Neural crest cell (in vitro differentiated cells): ENCODE data around the gene IRF2BPL. TPM values are rescaled to one million over a fixed set of nuclear protein-coding genes. Genes with fewer than 3 reads are reported as not detected.

ENCODE experiments used
- DNase-seq: peaks from one replicate; pipeline ENCODE4 v3.0.0; 2021; ENCODE audit warnings: low read depth, mixed read lengths, low spot score
- H3K27ac Mint-ChIP-seq: one replicate; pipeline ENCODE4 v1.8.0; 2021; ENCODE audit warnings: mild to moderate bottlenecking, mixed read lengths; ENCODE audit not compliant: unreplicated experiment
- H3K27me3 Mint-ChIP-seq: 2 replicates; pipeline ENCODE4 v1.8.0; 2021; ENCODE audit warnings: low read depth, mild to moderate bottlenecking, mixed read lengths
- H3K36me3 Mint-ChIP-seq: 2 replicates; pipeline ENCODE4 v1.8.0; 2021; ENCODE audit warnings: low read depth, mild to moderate bottlenecking, mixed read lengths
- H3K4me1 Mint-ChIP-seq: 2 replicates; pipeline ENCODE4 v1.8.0; 2021; ENCODE audit warnings: mixed read lengths
- H3K4me3 Mint-ChIP-seq: one replicate; pipeline ENCODE4 v1.8.0; 2021; ENCODE audit warnings: mild to moderate bottlenecking, mixed read lengths
- H3K9me3 Mint-ChIP-seq: 2 replicates; pipeline ENCODE4 v1.8.0; 2021; ENCODE audit warnings: mixed read lengths
- total RNA-seq: library from RNA; stranded (reverse); gene quantifications from 2 replicates; pipeline ENCODE4 v1.2.1, GENCODE V29; 2021
- TF ChIP-seq, protein P1 (sequence below): fragments of 200-600 bp; sonication (generic); conservative IDR thresholded peaks from 2 replicates; pipeline ENCODE4 v1.5.0; 2021; ENCODE audit warnings: antibody characterized with exemption, mild to moderate bottlenecking

The IRF2BPL gene
- total RNA-seq, 1 donor from 2014 or later: 43.6 TPM

GRCh38 chr14:77052281-77053044 is 24.0 kb upstream of the IRF2BPL start:
- Mint-ChIP-seq H3K36me3 (no peaks in the 10 kb centered on the region), H3K4me3 (no peak overlapping the region), H3K9me3 (no peaks in the 10 kb centered on the region), H3K27ac (peak overlapping the region; percentile 8), H3K4me1 (peaks cover 31% of the 10 kb centered on the region), H3K27me3 (no peaks in the 10 kb centered on the region)
- DNase-seq: no peak
- TF ChIP-seq, protein P1, sequence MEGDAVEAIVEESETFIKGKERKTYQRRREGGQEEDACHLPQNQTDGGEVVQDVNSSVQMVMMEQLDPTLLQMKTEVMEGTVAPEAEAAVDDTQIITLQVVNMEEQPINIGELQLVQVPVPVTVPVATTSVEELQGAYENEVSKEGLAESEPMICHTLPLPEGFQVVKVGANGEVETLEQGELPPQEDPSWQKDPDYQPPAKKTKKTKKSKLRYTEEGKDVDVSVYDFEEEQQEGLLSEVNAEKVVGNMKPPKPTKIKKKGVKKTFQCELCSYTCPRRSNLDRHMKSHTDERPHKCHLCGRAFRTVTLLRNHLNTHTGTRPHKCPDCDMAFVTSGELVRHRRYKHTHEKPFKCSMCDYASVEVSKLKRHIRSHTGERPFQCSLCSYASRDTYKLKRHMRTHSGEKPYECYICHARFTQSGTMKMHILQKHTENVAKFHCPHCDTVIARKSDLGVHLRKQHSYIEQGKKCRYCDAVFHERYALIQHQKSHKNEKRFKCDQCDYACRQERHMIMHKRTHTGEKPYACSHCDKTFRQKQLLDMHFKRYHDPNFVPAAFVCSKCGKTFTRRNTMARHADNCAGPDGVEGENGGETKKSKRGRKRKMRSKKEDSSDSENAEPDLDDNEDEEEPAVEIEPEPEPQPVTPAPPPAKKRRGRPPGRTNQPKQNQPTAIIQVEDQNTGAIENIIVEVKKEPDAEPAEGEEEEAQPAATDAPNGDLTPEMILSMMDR: no peak

- H3K27ac Mint-ChIP-seq: peak overlapping the region; percentile 84
Measured at GRCh38 chr14:77051116-77051515, 22.6 kb upstream of the IRF2BPL start.

DNA sequence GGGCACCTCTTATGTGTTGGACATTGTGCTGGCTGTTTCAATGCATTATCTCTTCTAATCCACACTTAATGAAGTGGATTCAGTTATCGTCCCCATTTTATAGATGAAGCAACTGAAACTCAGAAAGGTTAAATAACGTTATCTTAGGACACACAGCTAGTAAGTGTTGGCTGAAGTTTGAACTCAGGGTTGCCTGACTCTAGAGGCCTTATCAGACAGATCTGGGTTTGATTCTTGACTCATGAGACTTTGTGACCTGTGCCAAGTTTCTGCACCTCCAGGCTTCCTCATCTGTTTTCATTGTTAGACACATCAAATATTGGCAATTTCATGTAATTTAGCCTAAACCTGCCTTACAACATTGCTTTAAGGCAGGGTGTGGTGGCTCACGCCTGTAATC is 18.2 kb upstream of the IRF2BPL start:
- peaks cover 60% of the 10 kb centered on the region for H3K4me1 Mint-ChIP-seq
- H3K27me3 Mint-ChIP-seq: no peaks in the 10 kb centered on the region
- no peaks in the 10 kb centered on the region for H3K36me3 Mint-ChIP-seq
- DNase-seq: no peak
- peak overlapping the region; percentile 27 for H3K27ac Mint-ChIP-seq
- TF ChIP-seq, protein P1: no peak
- peak overlapping the region; percentile 13 for H3K4me3 Mint-ChIP-seq
- no peaks in the 10 kb centered on the region for H3K9me3 Mint-ChIP-seq

More at GRCh38 chr14:77051116-77051515, 22.6 kb upstream of the IRF2BPL start:
- Mint-ChIP-seq H3K27me3 (no peaks in the 10 kb centered on the region), H3K4me1 (peaks cover 33% of the 10 kb centered on the region), H3K36me3 (no peaks in the 10 kb centered on the region), H3K9me3 (no peaks in the 10 kb centered on the region), H3K4me3 (no peak overlapping the region)
- TF ChIP-seq, protein P1: no peak
- DNase-seq: no peak

GRCh38 chr14:77045238-77046162 is 17.0 kb upstream of the IRF2BPL start:
- Mint-ChIP-seq H3K4me3 (peak overlapping the region; percentile 12), H3K27ac (peak overlapping the region; percentile 40), H3K36me3 (no peaks in the 10 kb centered on the region), H3K27me3 (no peaks in the 10 kb centered on the region), H3K4me1 (peaks cover 64% of the 10 kb centered on the region), H3K9me3 (no peaks in the 10 kb centered on the region)
- TF ChIP-seq, protein P1: no peak
- no peak for DNase-seq

- Mint-ChIP-seq H3K4me3 (peak overlapping the region; percentile 12), H3K36me3 (no peaks in the 10 kb centered on the region), H3K27me3 (no peaks in the 10 kb centered on the region), H3K4me1 (peaks cover 66% of the 10 kb centered on the region), H3K27ac (peak overlapping the region; percentile 40), H3K9me3 (no peaks in the 10 kb centered on the region)
- TF ChIP-seq, protein P1: no peak
- no peak for DNase-seq
Measured at GRCh38 chr14:77044783-77045237, 16.3 kb upstream of the IRF2BPL start.
